Panc1 (cell line): ENCODE results near the gene SLC41A3. TPM values are rescaled to one million over a fixed set of nuclear protein-coding genes. Genes with fewer than 3 reads are reported as not detected.

ENCODE experiments used
- ATAC-seq: fragments of 200-7000 bp; cut with Tn5 transposase; 2 replicates; pipeline ENCODE4 v1.9.1; 2020; ENCODE audit warnings: mild to moderate bottlenecking, moderate library complexity
- BruUV-seq: library from RNA; stranded (reverse); fragments of 400-500 nt; replicated peaks from 2 replicates; lab custom pipeline; 2021; lab: Mats Ljungman, UMichigan
- CTCF ChIA-PET: fragments of 300-600 bp; sonication (Branson Sonifier 250); formaldehyde crosslinking; loops from one replicate; lab custom pipeline; 2022; ENCODE audit warnings: antibody characterized with exemption; lab: Charles Lee
- POLR2A ChIA-PET: fragments of 300-600 bp; sonication (Branson Sonifier 250); formaldehyde crosslinking; loops from one replicate; lab custom pipeline; 2022; ENCODE audit warnings: antibody characterized with exemption; lab: Charles Lee
- DNase-seq: peaks from one replicate; pipeline ENCODE4 v3.0.0-alpha.2; 2010; ENCODE audit warnings: low read depth, low spot score
- H3K27ac ChIP-seq: 2 replicates; pipeline ENCODE4 v1.5.1; 2011; ENCODE audit warnings: mild to moderate bottlenecking, low read length, inconsistent platforms
- H3K27me3 ChIP-seq: fragments of 200-500 bp; sonication (Bioruptor generic); 2 replicates; pipeline ENCODE4 v1.6.0; 2014; ENCODE audit warnings: low read length, inconsistent platforms; ENCODE audit not compliant: control insufficient read depth, insufficient read depth
- H3K36me3 ChIP-seq: fragments of 200-500 bp; sonication (Bioruptor generic); 2 replicates; pipeline ENCODE4 v1.5.1; 2014; ENCODE audit warnings: inconsistent platforms, mild to moderate bottlenecking, low read length, moderate library complexity; ENCODE audit not compliant: control insufficient read depth, insufficient read depth
- H3K4me1 ChIP-seq: 2 replicates; pipeline ENCODE4 v1.5.1; 2011; ENCODE audit warnings: inconsistent platforms, mild to moderate bottlenecking, low read length, moderate library complexity; ENCODE audit not compliant: control insufficient read depth, insufficient read depth
- H3K4me3 ChIP-seq, 2 experiments: 2 replicates each; pipeline ENCODE4 v1.5.1; 2011 to 2012; ENCODE audit warnings: low read depth in 2 of 2, low read length in 2 of 2, mild to moderate bottlenecking in 2 of 2, inconsistent platforms in 1 of 2, moderate library complexity in 1 of 2
- H3K9me3 ChIP-seq: fragments of 200-500 bp; sonication (Bioruptor generic); 2 replicates; pipeline ENCODE4 v1.5.1; 2014; ENCODE audit warnings: low read depth, mild to moderate bottlenecking, inconsistent platforms, low read length, moderate library complexity; ENCODE audit not compliant: control insufficient read depth, insufficient read depth
- CTCF ChIP-seq: fragments of 450-650 bp; IDR thresholded peaks from 2 replicates; pipeline ENCODE4 v1.5.1; 2017; ENCODE audit warnings: mild to moderate bottlenecking
- POLR2AphosphoS5 ChIP-seq: IDR thresholded peaks from 2 replicates; pipeline ENCODE4 v1.6.1; 2012; ENCODE audit warnings: mild to moderate bottlenecking, low read depth, low read length, moderate library complexity
- REST ChIP-seq, 2 experiments: IDR thresholded peaks; 2 replicates each; pipeline ENCODE4 v1.6.1; 2011 to 2012; ENCODE audit warnings: low read depth in 2 of 2, control low read depth in 1 of 2, low read length in 1 of 2, mild to moderate bottlenecking in 1 of 2, moderate library complexity in 1 of 2; ENCODE audit not compliant: insufficient read depth in 1 of 2
- SIN3A ChIP-seq: IDR thresholded peaks from 2 replicates; pipeline ENCODE4 v1.6.1; 2012; ENCODE audit warnings: low read depth, mild to moderate bottlenecking, low read length, moderate library complexity, borderline replicate concordance; ENCODE audit not compliant: insufficient read depth
- TCF7L2 ChIP-seq: IDR thresholded peaks from 2 replicates; pipeline ENCODE4 v1.6.1; 2011; ENCODE audit warnings: mild to moderate bottlenecking, low read depth, low read length, inconsistent platforms
- in situ Hi-C: cut with HindIII; loops from 2 replicates; pipeline ENCODE4 v1.10.0; 2016; ENCODE audit warnings: low sequenced_read_pairs, low pct_unique_long_range_greater_than_20kb
- intact Hi-C: fragments of 100-400 bp; cut with micrococcal nuclease; formaldehyde crosslinking; loops from one replicate; pipeline ENCODE4 v1.10.0; 2022; ENCODE audit not compliant: unreplicated experiment
- total RNA-seq: library from RNA; stranded (reverse); gene quantifications from one replicate; pipeline ENCODE4 v1.2.1, GENCODE V29; 2021; ENCODE audit not compliant: unreplicated experiment

SLC41A3 gene
- total RNA-seq, 1 experiment from 2014 or later, result 39.0 TPM

DNA sequence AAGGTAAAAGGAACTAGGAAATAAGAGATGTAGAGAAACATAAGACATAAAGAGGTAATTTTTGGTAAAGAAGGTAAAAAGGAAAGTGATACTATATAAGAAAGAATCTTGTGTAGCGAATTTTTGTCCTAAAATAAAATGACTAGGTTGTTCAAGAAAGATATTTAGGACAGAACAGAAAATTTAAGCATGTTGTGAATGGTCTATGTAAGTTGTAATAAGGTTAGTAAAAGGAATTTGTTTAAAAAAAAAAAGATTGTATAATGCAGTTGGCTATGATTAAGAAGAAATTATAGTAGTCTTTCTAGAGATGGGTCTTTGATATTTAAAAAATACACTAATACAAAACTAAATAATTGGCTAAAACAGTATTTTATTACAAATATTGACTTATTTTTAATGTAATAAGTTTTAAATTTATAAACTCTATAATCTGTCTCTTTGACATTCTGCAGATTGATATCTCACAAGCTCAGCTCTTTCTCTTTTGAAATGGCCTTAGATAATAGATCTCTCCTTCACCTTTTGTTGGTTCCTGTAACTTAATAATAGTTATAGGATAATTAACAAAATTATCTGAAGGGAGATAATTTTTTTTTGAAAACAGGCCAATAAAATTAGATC lies 3.7 kb upstream of the SLC41A3 start:
- no peak for TF ChIP-seq TCF7L2
- no peak for TF ChIP-seq CTCF
- TF ChIP-seq POLR2AphosphoS5, result no peak
- no peak for TF ChIP-seq SIN3A
- no peak for TF ChIP-seq REST (IDR thresholded peaks at IDR 0.05; ENCODE audit: insufficient read depth in 1 of 2, low read depth in 2 of 2, low read length in 1 of 2)
- BruUV-seq, result no TSS peak
- Histone ChIP-seq H3K9me3 (peaks cover 35% of the 10 kb centered on the region; the same call in 1 of the 2 replicates), H3K36me3 (no peaks in the 10 kb centered on the region), H3K27me3 (no peaks in the 10 kb centered on the region), H3K4me1 (peaks cover 9% of the 10 kb centered on the region), H3K4me3 (no peak overlapping the region), H3K27ac (no peak overlapping the region)
- in situ Hi-C loops (no loop called here), intact Hi-C loops (no loop called here)
- no peak for DNase-seq
- POLR2A ChIA-PET, result no interaction called here
- CTCF ChIA-PET, result no interaction called here
- no peak for ATAC-seq

GRCh38 chr3:126085841-126086240 lies 1.9 kb upstream of the SLC41A3 start:
- intact Hi-C loops, result no loop called here
- ATAC-seq (no peak), DNase-seq (no peak)
- in situ Hi-C loops, result no loop called here
- ChIA-PET CTCF (interaction anchor here (0.7 kb wide), 1 partner anchor 41 kb away, joined by 3 read pairs; no protein-coding TSS in a partner anchor), POLR2A (no interaction called here)
- H3K4me3 ChIP-seq, result no peak overlapping the region
- BruUV-seq, result no TSS peak
- peaks cover 17% of the 10 kb centered on the region for H3K4me1 ChIP-seq
- no peak overlapping the region for H3K27ac ChIP-seq
- no peak for TF ChIP-seq CTCF
- no peak for TF ChIP-seq SIN3A
- TF ChIP-seq TCF7L2, result no peak
- no peak for TF ChIP-seq REST (IDR thresholded peaks at IDR 0.05; ENCODE audit: insufficient read depth in 1 of 2, low read depth in 2 of 2, low read length in 1 of 2)
- TF ChIP-seq POLR2AphosphoS5, result no peak
- no peaks in the 10 kb centered on the region for H3K36me3 ChIP-seq
- peaks cover 35% of the 10 kb centered on the region; the same call in 1 of the 2 replicates for H3K9me3 ChIP-seq
- H3K27me3 ChIP-seq, result no peaks in the 10 kb centered on the region
